DND-41 (cell line): ENCODE data around the gene CAP1.

Experiments
- CTCF ChIP-seq: IDR thresholded peaks from 2 replicates; pipeline ENCODE4 v1.5.1; 2012; ENCODE audit warnings: borderline replicate concordance, low read length, moderate library complexity, mild to moderate bottlenecking; ENCODE audit not compliant: poor library complexity, severe bottlenecking; ENCODE audit errors: extremely low read depth
- EZH2 ChIP-seq: IDR thresholded peaks from 3 replicates; pipeline ENCODE4 v1.6.1; 2012; ENCODE audit warnings: borderline replicate concordance, low read depth, mild to moderate bottlenecking, moderate library complexity, low read length, inconsistent platforms; ENCODE audit not compliant: severe bottlenecking

- TF ChIP-seq CTCF (no peak), EZH2 (no peak)
Measured at GRCh38 chr1:40029608-40030007, 10.9 kb upstream of the CAP1 start.
